HepG2 (cell line): ENCODE measurements around the gene KRTAP4-7. TPM values are rescaled to one million over a fixed set of nuclear protein-coding genes. Genes with fewer than 3 reads are reported as not detected.
A peak's percentile ranks its signal among the peaks of the same experiment; 100 is the strongest.
"Not testable (repeated sequence)": the region's sequence is repeated elsewhere in the genome, so short reads cannot be mapped to it uniquely, and the experiment has no call there.

Experiments
- ATAC-seq: fragments of 200-7000 bp; cut with Tn5 transposase; 3 replicates; pipeline ENCODE4 v1.9.1; 2020; ENCODE audit warnings: mild to moderate bottlenecking, moderate library complexity
- BruUV-seq: library from RNA; stranded (reverse); fragments of 400-500 nt; replicated peaks from 2 replicates; lab custom pipeline; 2021; lab: Mats Ljungman, UMichigan
- CTCF ChIA-PET: fragments of 300-600 bp; formaldehyde crosslinking; extraction: SDS; loops from one replicate; lab custom pipeline; 2021; ENCODE audit warnings: low total read pairs, inconsistent platforms, low intra/inter-chr PET ratio; lab: Yijun Ruan, JAX
- POLR2A ChIA-PET: fragments of 350-600 bp; sonication (Branson Sonifier 250); formaldehyde crosslinking; loops from one replicate; lab custom pipeline; 2020; ENCODE audit warnings: antibody characterized with exemption, inconsistent platforms; lab: Yijun Ruan, JAX
- DNase-seq: peaks from one replicate; pipeline ENCODE4 v3.0.0-alpha.2; 2015; ENCODE audit warnings: low spot score
- FAIRE-seq: peaks from 3 replicates; lab custom pipeline; 2011; peaks lifted over from hg19 to GRCh38; lab: Jason Lieb, UNC
- H2AFZ ChIP-seq: one replicate; pipeline ENCODE4 v1.6.1; 2011; ENCODE audit warnings: low read length, inconsistent platforms
- H3K27ac ChIP-seq: fragments of 300-600 bp; 3 replicates; pipeline ENCODE4 v1.8.0; 2011; ENCODE audit warnings: mixed run types, mild to moderate bottlenecking, mixed read lengths, low read length, inconsistent platforms; ENCODE audit not compliant: insufficient read depth; ENCODE audit errors: extremely low read length
- H3K27me3 ChIP-seq, 2 experiments: fragments of 200-600 bp in 1 of 2; 2 replicates in 1 of 2; 3 replicates in 1 of 2; pipeline versions ENCODE4 v1.6.0 to v1.8.0; 2011; ENCODE audit warnings: low read length in 2 of 2, mild to moderate bottlenecking in 2 of 2, moderate library complexity in 2 of 2, inconsistent platforms in 1 of 2; ENCODE audit not compliant: insufficient read depth in 2 of 2, control insufficient read depth in 1 of 2
- H3K36me3 ChIP-seq, 2 experiments: fragments of 200-600 bp in 1 of 2; replicated peaks in 1 of 2; 2 replicates in 1 of 2; 3 replicates in 1 of 2; pipeline versions ENCODE4 v1.5.1 to v1.8.0; 2011; ENCODE audit warnings: low read length in 2 of 2, inconsistent platforms in 1 of 2; ENCODE audit not compliant: insufficient read depth in 2 of 2, control insufficient read depth in 1 of 2
- H3K4me1 ChIP-seq: 2 replicates; pipeline ENCODE4 v1.5.1; 2012; ENCODE audit warnings: low read length, inconsistent platforms; ENCODE audit not compliant: insufficient read depth
- H3K4me2 ChIP-seq: 2 replicates; pipeline ENCODE4 v1.6.0; 2011; ENCODE audit warnings: low read depth, low read length, inconsistent platforms
- H3K4me3 ChIP-seq, 3 experiments: fragments of 200-600 bp in 1 of 3; sonication (generic), shearing (Covaris generic) in 1 of 3; replicated peaks in 1 of 3; 2 replicates each; pipeline ENCODE4 v1.5.1; 2011 to 2016; ENCODE audit warnings: low read length in 3 of 3, inconsistent platforms in 2 of 3, low read depth in 2 of 3, mild to moderate bottlenecking in 2 of 3, control low read depth in 1 of 3, mixed read lengths in 1 of 3; ENCODE audit not compliant: insufficient read depth in 1 of 3
- H3K79me2 ChIP-seq: one replicate; pipeline ENCODE4 v1.6.1; 2011; ENCODE audit warnings: low read length, inconsistent platforms; ENCODE audit not compliant: insufficient read depth
- H3K9ac ChIP-seq: 2 replicates; pipeline ENCODE4 v1.6.0; 2011; ENCODE audit warnings: mild to moderate bottlenecking, low read depth, low read length, inconsistent platforms; ENCODE audit not compliant: insufficient read depth
- H3K9me3 ChIP-seq: 2 replicates; pipeline ENCODE4 v1.5.1; 2012; ENCODE audit warnings: mild to moderate bottlenecking, low read length
- H4K20me1 ChIP-seq: 2 replicates; pipeline ENCODE4 v1.6.0; 2011; ENCODE audit warnings: inconsistent platforms, mild to moderate bottlenecking, low read length, moderate library complexity; ENCODE audit not compliant: insufficient read depth
- ATF4 ChIP-seq, 2 experiments: fragments of 450-650 bp in 1 of 2; sonication (generic) in 1 of 2; formaldehyde crosslinking; IDR thresholded peaks; 2 replicates each; pipeline versions ENCODE4 v1.5.0 to v1.8.0; 2020 to 2022; ENCODE audit warnings: mild to moderate bottlenecking in 1 of 2, missing genetic modification reagents in 1 of 2
- CCAR2 ChIP-seq: fragments of 200-400 bp; formaldehyde crosslinking; optimal IDR thresholded peaks from 2 replicates; pipeline ENCODE3; 2018; ENCODE audit warnings: low read depth, mild to moderate bottlenecking, low read length, moderate library complexity
- FOXP4 ChIP-seq: sonication (generic); formaldehyde crosslinking; IDR thresholded peaks from 2 replicates; pipeline ENCODE4 v1.4.0; 2020; ENCODE audit warnings: missing genetic modification reagents
- JUN ChIP-seq: sonication (generic); formaldehyde crosslinking; IDR thresholded peaks from 2 replicates; pipeline ENCODE4 v1.4.0; 2020; ENCODE audit warnings: mild to moderate bottlenecking, missing genetic modification reagents
- MAFF ChIP-seq: IDR thresholded peaks from 2 replicates; pipeline ENCODE4 v1.6.1; 2011; ENCODE audit warnings: low read depth, low read length, improper control_type of control experiment
- MAFK ChIP-seq, 2 experiments: IDR thresholded peaks in 1 of 2; conservative IDR thresholded peaks in 1 of 2; 2 replicates each; pipeline ENCODE4 v1.6.1; 2011; ENCODE audit warnings: improper control_type of control experiment in 2 of 2, low read length in 2 of 2
- MTERF4 ChIP-seq: sonication (generic); formaldehyde crosslinking; IDR thresholded peaks from 2 replicates; pipeline ENCODE4 v1.8.0; 2023; ENCODE audit warnings: mild to moderate bottlenecking, missing genetic modification reagents
- NBN ChIP-seq: fragments of 450-650 bp; conservative IDR thresholded peaks from 2 replicates; pipeline ENCODE4 v1.6.1; 2017
- NFYC ChIP-seq: IDR thresholded peaks from 2 replicates; pipeline ENCODE4 v1.6.1; 2016; ENCODE audit warnings: missing genetic modification reagents, missing compliant biosample characterization
- PLRG1 ChIP-seq: fragments of 450-650 bp; conservative IDR thresholded peaks from 2 replicates; pipeline ENCODE4 v1.6.1; 2016
- PRMT3 ChIP-seq: sonication (generic); formaldehyde crosslinking; IDR thresholded peaks from 2 replicates; pipeline ENCODE4 v1.8.1; 2022; ENCODE audit warnings: low read depth, mild to moderate bottlenecking, moderate library complexity, missing genetic modification reagents, borderline replicate concordance
- SOX6 ChIP-seq, 2 experiments: fragments of 450-650 bp in 1 of 2; sonication (generic) in 1 of 2; formaldehyde crosslinking in 1 of 2; IDR thresholded peaks; 2 replicates each; pipeline versions ENCODE4 v1.4.0 to v1.6.1; 2017 to 2020; ENCODE audit warnings: antibody characterized with exemption in 1 of 2, mild to moderate bottlenecking in 1 of 2, missing genetic modification reagents in 1 of 2
- TFAP4 ChIP-seq: sonication (generic); IDR thresholded peaks from 2 replicates; pipeline ENCODE4 v1.6.1; 2016; ENCODE audit warnings: low read depth, borderline replicate concordance
- ZNF484 ChIP-seq: sonication (generic); formaldehyde crosslinking; IDR thresholded peaks from 2 replicates; pipeline ENCODE4 v1.5.1; 2020; ENCODE audit warnings: mild to moderate bottlenecking, low read depth, missing genetic modification reagents, borderline replicate concordance
- ZNF747 ChIP-seq: sonication (generic); formaldehyde crosslinking; IDR thresholded peaks from 2 replicates; pipeline ENCODE4 v1.8.1; 2023; ENCODE audit warnings: missing genetic modification reagents, mild to moderate bottlenecking, borderline replicate concordance
- ZNF768 ChIP-seq: sonication (generic); formaldehyde crosslinking; IDR thresholded peaks from 2 replicates; pipeline ENCODE4 v1.4.0; 2020; ENCODE audit warnings: missing genetic modification reagents
- WGBS: methylation state at CpG from one replicate; pipeline ENCODE4 v1.1.6; 2017; ENCODE audit warnings: low lambda C conversion rate; 5-methylcytosine and 5-hydroxymethylcytosine counted together
- in situ Hi-C: cut with HindIII; loops from 2 replicates; pipeline ENCODE4 v1.10.0; 2017; ENCODE audit warnings: low pct_unique_long_range_greater_than_20kb; ENCODE audit not compliant: extremely low pct_ligation_motif_present
- intact Hi-C: fragments of 100-400 bp; cut with micrococcal nuclease; formaldehyde crosslinking; loops from one replicate; pipeline ENCODE4 v1.10.0; 2022; ENCODE audit not compliant: unreplicated experiment
- polyA plus RNA-seq, 8 experiments: library from polyadenylated mRNA; depleted of rRNA in 3 of 8; stranded (reverse) in 7 of 8; unstranded in 1 of 8; fragments of >200 nt; fragmentation: Illumina TruSeq in 4 of 8; extraction: Trizol in 4 of 8; gene quantifications; 2 replicates each; pipeline versions ENCODE4 v1.2.1 to v1.2.3, GENCODE V29; 2011 to 2016; ENCODE audit warnings: low read depth in 4 of 8, missing spikeins in 1 of 8, mixed read lengths in 1 of 8; ENCODE audit not compliant: insufficient read depth in 1 of 8
- total RNA-seq, 5 experiments: library from RNA; depleted of rRNA; stranded (reverse); fragments of >200 nt; fragmentation: Illumina TruSeq; extraction: Trizol; gene quantifications; 2 replicates each; pipeline ENCODE4 v1.2.3, GENCODE V29; 2016; ENCODE audit warnings: low read depth in 1 of 5

KRTAP4-7 gene
- total and polyA plus RNA-seq, 2 of the 13 experiments (the other 11 are each of a cell fraction or from before 2014, with no cell fraction given), result not detected

- TF ChIP-seq FOXP4 (CRISPR knock-in tag), result peak; percentile 79
- not testable (repeated sequence) for TF ChIP-seq SOX6 (IDR thresholded peaks at IDR 0.05)
- TF ChIP-seq SOX6 (CRISPR knock-in tag; IDR thresholded peaks at IDR 0.05), result peak; percentile 80
- peak in 1 of 2 experiments; percentile 81; a peak in 2 of 4 replicates for TF ChIP-seq ATF4 (CRISPR knock-in tag; IDR thresholded peaks at IDR 0.05)
- peak; percentile 24; the same call in 1 of the 2 replicates for TF ChIP-seq ZNF768
Observed at GRCh38 chr17:41059276-41060051, 24.5 kb upstream of the KRTAP4-7 start (continued).

GRCh38 chr17:41060052-41060604 is 23.8 kb upstream of the KRTAP4-7 start, which contains the start of gene KRTAP2-3:
Gene KRTAP2-3, minus strand, starts transcription at chr17:41060114. Its CDS starts 64 bp downstream, at chr17:41060050.
- Histone ChIP-seq H3K4me3 (no peak within 1 kb of the TSS; a peak in 1 of 6 replicates), H3K4me1 (peaks cover 55% of the 10 kb centered on the region), H3K36me3 (no peaks in the 10 kb centered on the region), H3K27ac (peak within 1 kb of the TSS; percentile 79), H2AFZ (no peak within 1 kb of the TSS), H4K20me1 (no peaks in the 10 kb centered on the region), H3K4me2 (peak within 1 kb of the TSS; percentile 51), H3K9ac (peak within 1 kb of the TSS; percentile 51), H3K9me3 (no peaks in the 10 kb centered on the region), H3K79me2 (no peaks in the 10 kb centered on the region), H3K27me3 (no peaks in the 10 kb centered on the region)
- ATAC-seq (no peak), FAIRE-seq (no peak), DNase-seq (peak; percentile 36)
- BruUV-seq, result no TSS peak
- WGBS, result 91% methylated on average over 6 of the region's 6 CpGs
- in situ Hi-C loops (no loop called here), intact Hi-C loops (no loop called here)
- ChIA-PET CTCF (no interaction called here), POLR2A (interaction anchor here (0.6 to 1.4 kb wide), 3 partner anchors 103 to 156 kb away, joined by 3 to 15 read pairs (median 3); no protein-coding TSS in a partner anchor)
- no peak for TF ChIP-seq PLRG1
- TF ChIP-seq ZNF747 (CRISPR knock-in tag), result no peak
- no peak for TF ChIP-seq CCAR2
- no peak for TF ChIP-seq MTERF4
- TF ChIP-seq MAFK (conservative IDR thresholded peaks at IDR 0.05 in 1 of 2, IDR thresholded peaks at IDR 0.05 in 1 of 2; ENCODE audit: low read length in 2 of 2), result peak; percentile 70 to 76
- TF ChIP-seq ZNF484, result no peak
- TF ChIP-seq JUN, result no peak
- no peak for TF ChIP-seq TFAP4
- no peak for TF ChIP-seq PRMT3 (CRISPR knock-in tag)
- TF ChIP-seq MAFF, result peak; percentile 70
- no peak for TF ChIP-seq NBN
- no peak for TF ChIP-seq NFYC (CRISPR knock-in tag)
